OCI-LY1 (cell line): ENCODE results near the gene FBLIM1.

ENCODE experiments used
- CTCF ChIP-seq: fragments of 200-600 bp; sonication (generic), shearing (Covaris generic); IDR thresholded peaks from 2 replicates; pipeline ENCODE4 v1.5.1; 2017; ENCODE audit warnings: mild to moderate bottlenecking, antibody characterized with exemption, low read length, moderate library complexity, mixed read lengths
- EZH2 ChIP-seq: fragments of 200-600 bp; sonication (generic), shearing (Covaris generic); IDR thresholded peaks from 2 replicates; pipeline ENCODE4 v1.8.0; 2017; ENCODE audit warnings: borderline replicate concordance, mixed run types, mild to moderate bottlenecking, antibody characterized with exemption, low read length, moderate library complexity, mixed read lengths

GRCh38 chr1:15730423-15730822 is 28.2 kb upstream of the FBLIM1 start:
- TF ChIP-seq CTCF (no peak), EZH2 (no peak)
